ENCODE results near the gene RAB30. TPM values are rescaled to one million over a fixed set of nuclear protein-coding genes. Genes with fewer than 3 reads are reported as not detected.
A peak's percentile ranks its signal among the peaks of the same experiment; 100 is the strongest.
"Not testable (repeated sequence)": the region's sequence is repeated elsewhere in the genome, so short reads cannot be mapped to it uniquely, and the experiment has no call there.

Gene RAB30
- total RNA-seq, 1 donor from 2014 or later, result 24.7 TPM

DNA sequence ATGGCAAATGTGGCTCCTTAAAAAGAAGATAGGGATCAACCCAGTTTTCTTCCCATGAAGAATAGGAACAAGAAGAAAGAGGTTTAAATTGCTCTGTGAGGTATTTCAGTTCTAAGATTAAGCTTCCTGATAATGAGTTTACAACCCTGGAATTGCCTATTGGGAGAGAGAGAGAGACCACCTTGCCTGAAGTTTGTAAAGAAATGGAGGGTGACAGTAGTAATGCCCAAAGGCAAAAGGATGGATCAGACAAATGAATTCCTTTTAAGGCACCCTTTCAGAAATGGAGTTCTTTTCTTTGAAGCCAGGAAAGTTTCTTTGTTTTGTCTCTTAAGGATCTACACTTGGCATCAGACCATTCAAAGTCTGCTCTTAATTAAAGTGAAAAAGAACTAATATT lies 95.8 kb downstream of the RAB30 start:
- no peak for DNase-seq
- Histone ChIP-seq H3K27ac (replicated peaks) (no peak overlapping the region), H3K27me3 (ENCODE audit: low read depth) (no peaks in the 10 kb centered on the region), H3K4me1 (peaks cover 11% of the 10 kb centered on the region), H3K9me3 (replicated peaks) (no peaks in the 10 kb centered on the region), H3K4me3 (no peak overlapping the region), H3K36me3 (peaks cover 2% of the 10 kb centered on the region)
- intact Hi-C loops (cut with micrococcal nuclease), result no loop called here
- TF ChIP-seq, protein P1, sequence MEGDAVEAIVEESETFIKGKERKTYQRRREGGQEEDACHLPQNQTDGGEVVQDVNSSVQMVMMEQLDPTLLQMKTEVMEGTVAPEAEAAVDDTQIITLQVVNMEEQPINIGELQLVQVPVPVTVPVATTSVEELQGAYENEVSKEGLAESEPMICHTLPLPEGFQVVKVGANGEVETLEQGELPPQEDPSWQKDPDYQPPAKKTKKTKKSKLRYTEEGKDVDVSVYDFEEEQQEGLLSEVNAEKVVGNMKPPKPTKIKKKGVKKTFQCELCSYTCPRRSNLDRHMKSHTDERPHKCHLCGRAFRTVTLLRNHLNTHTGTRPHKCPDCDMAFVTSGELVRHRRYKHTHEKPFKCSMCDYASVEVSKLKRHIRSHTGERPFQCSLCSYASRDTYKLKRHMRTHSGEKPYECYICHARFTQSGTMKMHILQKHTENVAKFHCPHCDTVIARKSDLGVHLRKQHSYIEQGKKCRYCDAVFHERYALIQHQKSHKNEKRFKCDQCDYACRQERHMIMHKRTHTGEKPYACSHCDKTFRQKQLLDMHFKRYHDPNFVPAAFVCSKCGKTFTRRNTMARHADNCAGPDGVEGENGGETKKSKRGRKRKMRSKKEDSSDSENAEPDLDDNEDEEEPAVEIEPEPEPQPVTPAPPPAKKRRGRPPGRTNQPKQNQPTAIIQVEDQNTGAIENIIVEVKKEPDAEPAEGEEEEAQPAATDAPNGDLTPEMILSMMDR (IDR thresholded peaks at IDR 0.05; ENCODE audit: borderline replicate concordance), result no peak

DNA sequence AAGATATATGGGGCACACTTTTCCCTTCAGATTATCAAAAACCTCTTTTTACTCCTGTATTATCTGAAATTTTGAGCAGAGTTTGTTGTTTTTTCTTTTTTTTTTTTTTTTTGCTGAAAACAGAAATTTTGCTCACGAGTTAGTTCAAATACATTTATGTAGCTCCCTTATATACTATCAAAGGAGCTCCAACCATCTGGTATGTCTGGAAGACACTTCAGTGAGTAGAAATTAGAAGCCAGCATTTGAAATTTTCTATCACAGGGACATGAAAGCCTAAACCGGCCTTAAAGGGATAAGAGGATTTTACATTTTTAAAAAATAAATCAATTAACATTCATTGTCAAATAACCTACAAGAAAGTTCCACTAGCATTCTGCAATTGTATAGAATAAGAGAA lies 96.8 kb downstream of the RAB30 start:
- intact Hi-C loops (cut with micrococcal nuclease), result no loop called here
- Histone ChIP-seq H3K27me3 (ENCODE audit: low read depth) (no peaks in the 10 kb centered on the region), H3K4me3 (no peak overlapping the region), H3K27ac (replicated peaks) (no peak overlapping the region), H3K9me3 (replicated peaks) (no peaks in the 10 kb centered on the region), H3K36me3 (no peaks in the 10 kb centered on the region), H3K4me1 (peaks cover 3% of the 10 kb centered on the region)
- DNase-seq, result no peak
- TF ChIP-seq, protein P1 (IDR thresholded peaks at IDR 0.05; ENCODE audit: borderline replicate concordance), result no peak

DNA sequence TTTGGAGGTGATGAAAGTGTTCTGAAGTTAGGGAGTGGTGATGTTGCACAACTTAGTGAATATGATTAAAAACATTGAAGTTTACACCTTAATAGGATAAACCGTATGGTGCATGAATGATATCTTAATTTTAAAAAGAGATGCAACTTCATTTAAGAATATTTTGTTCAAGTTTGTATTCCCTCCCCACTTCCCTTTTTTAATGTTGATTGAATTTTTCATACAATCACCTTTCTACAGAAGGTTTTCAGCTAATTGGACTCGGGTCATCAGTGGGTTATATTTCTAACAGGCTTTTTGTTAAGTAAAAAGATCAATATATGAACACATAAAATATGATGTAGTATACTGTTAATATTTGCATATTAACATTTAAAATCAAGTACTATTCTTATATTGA lies 97.6 kb downstream of the RAB30 start:
- Histone ChIP-seq H3K9me3 (replicated peaks) (no peaks in the 10 kb centered on the region), H3K4me1 (no peaks in the 10 kb centered on the region), H3K27me3 (ENCODE audit: low read depth) (no peaks in the 10 kb centered on the region), H3K4me3 (no peak overlapping the region), H3K27ac (replicated peaks) (no peak overlapping the region), H3K36me3 (no peaks in the 10 kb centered on the region)
- DNase-seq, result no peak
- intact Hi-C loops (cut with micrococcal nuclease), result no loop called here
- TF ChIP-seq, protein P1 (IDR thresholded peaks at IDR 0.05; ENCODE audit: borderline replicate concordance), result no peak

DNA sequence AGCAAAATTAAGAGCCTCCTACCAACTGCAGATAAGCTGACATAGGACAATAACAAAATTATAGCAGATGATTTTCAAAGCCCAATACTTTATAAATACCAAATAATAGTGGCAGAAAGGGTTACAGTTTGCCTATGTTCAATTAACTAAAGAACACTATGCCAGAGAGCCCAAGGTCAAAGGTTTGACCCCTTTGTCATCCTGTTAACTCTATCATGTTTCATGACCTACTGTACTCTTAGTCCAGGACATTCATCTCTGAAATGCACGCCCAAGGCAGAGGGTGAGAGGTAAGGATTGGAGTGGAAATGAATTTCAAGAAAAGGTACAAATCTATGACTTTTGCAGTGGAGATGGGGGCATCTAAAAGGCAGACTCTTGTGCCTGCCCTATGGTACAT lies 99.6 kb downstream of the RAB30 start:
- Histone ChIP-seq H3K36me3 (no peaks in the 10 kb centered on the region), H3K9me3 (replicated peaks) (no peaks in the 10 kb centered on the region), H3K27me3 (ENCODE audit: low read depth) (no peaks in the 10 kb centered on the region), H3K27ac (replicated peaks) (no peak overlapping the region), H3K4me3 (no peak overlapping the region), H3K4me1 (no peaks in the 10 kb centered on the region)
- no peak for DNase-seq
- intact Hi-C loops (cut with micrococcal nuclease), result no loop called here
- TF ChIP-seq, protein P1 (IDR thresholded peaks at IDR 0.05; ENCODE audit: borderline replicate concordance), result no peak

DNA sequence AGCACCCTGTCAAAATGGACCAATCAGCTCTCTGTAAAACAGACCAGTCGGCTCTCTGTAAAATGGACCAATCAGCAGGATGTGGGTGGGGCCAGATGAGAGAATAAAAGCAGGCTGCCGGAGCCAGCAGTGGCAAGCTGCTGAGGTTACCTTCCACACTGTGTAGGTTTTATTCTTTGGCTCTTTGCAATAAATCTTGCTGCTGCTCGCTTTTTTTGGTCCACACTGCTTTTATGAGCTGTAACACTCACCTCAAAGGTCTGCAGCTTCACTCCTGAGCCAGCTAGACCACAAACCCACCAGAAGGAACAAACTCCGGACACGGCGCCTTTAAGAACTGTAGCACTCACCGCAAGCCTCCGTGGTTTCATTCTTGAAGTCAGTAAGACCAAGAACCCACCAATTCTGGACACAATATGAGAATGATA lies 100.2 kb downstream of the RAB30 start:
- H3K27ac ChIP-seq (replicated peaks); DNase-seq; H3K36me3 ChIP-seq; H3K4me3 ChIP-seq; intact Hi-C loops (cut with micrococcal nuclease); H3K4me1 ChIP-seq; H3K9me3 ChIP-seq (replicated peaks); H3K27me3 ChIP-seq (ENCODE audit: low read depth): not testable (repeated sequence)

DNA sequence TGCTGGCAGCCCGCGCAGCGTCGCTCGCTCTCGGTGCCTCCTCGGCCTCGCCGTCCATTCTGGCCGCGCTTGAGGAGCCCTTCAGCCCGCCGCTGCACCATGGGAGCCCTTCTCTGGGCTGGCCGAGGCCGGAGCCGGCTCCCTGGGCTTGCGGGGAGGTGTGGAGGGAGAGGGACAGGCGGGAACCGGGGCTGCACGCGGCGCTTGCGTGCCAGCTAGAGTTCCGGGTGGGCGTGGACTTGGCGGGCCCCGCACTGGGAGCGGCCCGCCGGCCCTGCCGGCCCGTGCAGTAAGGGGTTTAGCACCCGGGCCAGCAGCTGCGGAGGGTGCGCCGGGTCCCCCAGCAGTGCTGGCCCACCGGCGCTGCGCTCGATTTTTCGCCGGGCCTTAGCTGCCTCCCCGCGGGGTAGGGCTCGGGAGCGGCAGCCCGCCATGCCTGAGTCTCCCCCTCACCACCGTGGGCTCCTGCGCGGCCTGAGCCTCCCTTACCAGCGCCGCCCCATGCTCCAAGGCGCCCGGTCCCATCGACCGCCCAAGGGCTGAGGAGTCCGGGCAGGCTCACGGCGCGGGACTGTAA lies 101.1 kb downstream of the RAB30 start:
- H3K9me3 ChIP-seq (replicated peaks); DNase-seq; H3K4me1 ChIP-seq; H3K27me3 ChIP-seq (ENCODE audit: low read depth); H3K27ac ChIP-seq (replicated peaks); intact Hi-C loops (cut with micrococcal nuclease); H3K36me3 ChIP-seq: not testable (repeated sequence)
- peak overlapping the region; percentile 34 for H3K4me3 ChIP-seq

All from left ventricle myocardium inferior (tissue), 1 donor.